ENCODE measurements around the gene HERPUD1. TPM values are rescaled to one million over a fixed set of nuclear protein-coding genes. Genes with fewer than 3 reads are reported as not detected.

The HERPUD1 gene
- total and polyA plus RNA-seq, 2 of the 13 experiments (the other 11 are each of a cell fraction or from before 2014, with no cell fraction given) = 96.2 to 323 TPM

- TF ChIP-seq ZKSCAN8 (CRISPR knock-in tag; IDR thresholded peaks at IDR 0.05; ENCODE audit: borderline replicate concordance) (no peak), SATB2 (CRISPR knock-in tag; IDR thresholded peaks at IDR 0.05) (no peak), NFAT5 (CRISPR knock-in tag; IDR thresholded peaks at IDR 0.05) (no peak), NAIF1 (CRISPR knock-in tag; IDR thresholded peaks at IDR 0.05; ENCODE audit: borderline replicate concordance) (no peak), TMF1 (CRISPR knock-in tag; IDR thresholded peaks at IDR 0.05; ENCODE audit: low read depth) (no peak), RARA (CRISPR knock-in tag; IDR thresholded peaks at IDR 0.05) (no peak), ZNF558 (CRISPR knock-in tag; IDR thresholded peaks at IDR 0.05; ENCODE audit: borderline replicate concordance) (no peak), PITX1 (CRISPR knock-in tag; IDR thresholded peaks at IDR 0.05) (no peak), NRL (CRISPR knock-in tag; IDR thresholded peaks at IDR 0.05; ENCODE audit: borderline replicate concordance) (0 out of 2 replicates have a peak, but pooled peaks have one; percentile 46), ZSCAN5A (CRISPR knock-in tag; IDR thresholded peaks at IDR 0.05; ENCODE audit: borderline replicate concordance) (no peak), ZNF580 (CRISPR knock-in tag; IDR thresholded peaks at IDR 0.05; ENCODE audit: borderline replicate concordance, low read depth) (peak; percentile 60; the same call in 1 of the 2 replicates), PREB (CRISPR knock-in tag; IDR thresholded peaks at IDR 0.05) (no peak), ZNF205 (CRISPR knock-in tag; IDR thresholded peaks at IDR 0.05) (0 out of 2 replicates have a peak, but pooled peaks have one; percentile 27), XRCC5 (optimal IDR thresholded peaks at IDR 0.05; ENCODE audit: low read length) (peak; percentile 74), ZNF788 (CRISPR knock-in tag; IDR thresholded peaks at IDR 0.05; ENCODE audit: borderline replicate concordance) (peak; percentile 83; the same call in 1 of the 2 replicates), ZNF782 (CRISPR knock-in tag; IDR thresholded peaks at IDR 0.05; ENCODE audit: borderline replicate concordance) (no peak), HMG20A (CRISPR knock-in tag; IDR thresholded peaks at IDR 0.05; ENCODE audit: borderline replicate concordance) (no peak), ZFP62 (CRISPR knock-in tag; IDR thresholded peaks at IDR 0.05) (no peak), ZBTB8A (CRISPR knock-in tag; IDR thresholded peaks at IDR 0.05; ENCODE audit: borderline replicate concordance, low read depth) (no peak), GLI4 (CRISPR knock-in tag; IDR thresholded peaks at IDR 0.05; ENCODE audit: borderline replicate concordance) (0 out of 2 replicates have a peak, but pooled peaks have one; percentile 44), ZNF143 (CRISPR knock-in tag; IDR thresholded peaks at IDR 0.05) (no peak)
These were observed 19.2 kb downstream of the HERPUD1 start (continued) for GRCh38 chr16:56950881-56951771.
